WTC11 (cell line): Measurements from ENCODE around the gene SUPT5H.

Experiments
- CREB1 ChIP-seq: sonication (generic); formaldehyde crosslinking; IDR thresholded peaks from 2 replicates; pipeline ENCODE4 v1.8.0; 2023; ENCODE audit warnings: mild to moderate bottlenecking, missing genetic modification reagents
- CTCF ChIP-seq: fragments of 200-600 bp; IDR thresholded peaks from 2 replicates; pipeline ENCODE4 v1.8.0; 2022; ENCODE audit warnings: antibody characterized with exemption
- ETV6 ChIP-seq: sonication (generic); formaldehyde crosslinking; IDR thresholded peaks from 2 replicates; pipeline ENCODE4 v1.8.1; 2022; ENCODE audit warnings: mild to moderate bottlenecking, missing genetic modification reagents

- TF ChIP-seq CTCF (no peak), ETV6 (CRISPR knock-in tag) (no peak), CREB1 (CRISPR knock-in tag) (no peak)
These were observed 19.2 kb upstream of the SUPT5H start for GRCh38 chr19:39426170-39426569.
